Measurements from ENCODE around the gene RALGPS1.

GRCh38 chr9:126986506-126986951 lies 71.9 kb downstream of the RALGPS1 start:
- TF ChIP-seq NFRKB (IDR thresholded peaks at IDR 0.05) (no peak), BHLHE40 (IDR thresholded peaks at IDR 0.05; ENCODE audit: borderline replicate concordance) (no peak), FOXM1 (IDR thresholded peaks at IDR 0.05; ENCODE audit: borderline replicate concordance) (no peak), FOXK2 (IDR thresholded peaks at IDR 0.05) (no peak), SP1 (IDR thresholded peaks at IDR 0.05) (no peak), TARDBP (IDR thresholded peaks at IDR 0.05) (no peak), FOXA1 (IDR thresholded peaks at IDR 0.05) (no peak), SUZ12 (IDR thresholded peaks at IDR 0.05) (no peak), LEF1 (IDR thresholded peaks at IDR 0.05; ENCODE audit: borderline replicate concordance) (no peak), PKNOX1 (IDR thresholded peaks at IDR 0.05) (no peak)

Data from HEK293T (cell line).